ENCODE measurements around the gene RASSF7. TPM values are rescaled to one million over a fixed set of nuclear protein-coding genes. Genes with fewer than 3 reads are reported as not detected.

The RASSF7 gene
- total RNA-seq, 1 donor from 2014 or later = 19.8 TPM

- Mint-ChIP-seq H3K4me3 (no peak overlapping the region), H3K27ac (no peak overlapping the region), H3K4me1 (ENCODE audit: low read depth) (peaks cover 4% of the 10 kb centered on the region), H3K9me3 (no peaks in the 10 kb centered on the region), H3K27me3 (ENCODE audit: insufficient read depth) (no peaks in the 10 kb centered on the region), H3K36me3 (ENCODE audit: low read depth) (peaks cover 2% of the 10 kb centered on the region)
- no peak for DNase-seq (ENCODE audit: low spot score)
- intact Hi-C loops (cut with micrococcal nuclease) = no loop called here
These were observed 31.7 kb upstream of the RASSF7 start for GRCh38 chr11:528815-529727.

- intact Hi-C loops (cut with micrococcal nuclease) = no loop called here
- Mint-ChIP-seq H3K27me3 (ENCODE audit: insufficient read depth) (no peaks in the 10 kb centered on the region), H3K36me3 (ENCODE audit: low read depth) (peaks cover 2% of the 10 kb centered on the region), H3K4me3 (no peak overlapping the region), H3K27ac (no peak overlapping the region), H3K4me1 (ENCODE audit: low read depth) (peaks cover 4% of the 10 kb centered on the region), H3K9me3 (no peaks in the 10 kb centered on the region)
- no peak for DNase-seq (ENCODE audit: low spot score)
These were observed 30.9 kb upstream of the RASSF7 start for GRCh38 chr11:529728-530411.

GRCh38 chr11:530960-531831, 29.6 kb upstream of the RASSF7 start:
- Mint-ChIP-seq H3K27me3 (ENCODE audit: insufficient read depth) (no peaks in the 10 kb centered on the region), H3K27ac (no peak overlapping the region), H3K36me3 (ENCODE audit: low read depth) (peaks cover 2% of the 10 kb centered on the region), H3K4me1 (ENCODE audit: low read depth) (peaks cover 6% of the 10 kb centered on the region), H3K4me3 (peak overlapping the region; percentile 30), H3K9me3 (no peaks in the 10 kb centered on the region)
- no peak for DNase-seq (ENCODE audit: low spot score)
- intact Hi-C loops (cut with micrococcal nuclease) = no loop called here

GRCh38 chr11:531919-532526, 28.7 kb upstream of the RASSF7 start:
- Mint-ChIP-seq H3K9me3 (no peaks in the 10 kb centered on the region), H3K27me3 (ENCODE audit: insufficient read depth) (no peaks in the 10 kb centered on the region), H3K4me1 (ENCODE audit: low read depth) (peaks cover 9% of the 10 kb centered on the region), H3K36me3 (ENCODE audit: low read depth) (peaks cover 2% of the 10 kb centered on the region), H3K27ac (no peak overlapping the region), H3K4me3 (peak overlapping the region; percentile 58)
- intact Hi-C loops (cut with micrococcal nuclease) = no loop called here
- DNase-seq (ENCODE audit: low spot score) = no peak

GRCh38 chr11:532527-532985, 28.2 kb upstream of the RASSF7 start:
- H3K4me3 Mint-ChIP-seq = peak overlapping the region; percentile 5
- intact Hi-C loops (cut with micrococcal nuclease) = no loop called here
- H3K27ac Mint-ChIP-seq = no peak overlapping the region
- H3K36me3 Mint-ChIP-seq (ENCODE audit: low read depth) = peaks cover 2% of the 10 kb centered on the region
- no peak for DNase-seq (ENCODE audit: low spot score)
- H3K4me1 Mint-ChIP-seq (ENCODE audit: low read depth) = peaks cover 9% of the 10 kb centered on the region
- H3K9me3 Mint-ChIP-seq = no peaks in the 10 kb centered on the region
- H3K27me3 Mint-ChIP-seq (ENCODE audit: insufficient read depth) = no peaks in the 10 kb centered on the region

- Mint-ChIP-seq H3K27ac (no peak overlapping the region), H3K36me3 (ENCODE audit: low read depth) (peaks cover 2% of the 10 kb centered on the region), H3K27me3 (ENCODE audit: insufficient read depth) (no peaks in the 10 kb centered on the region), H3K9me3 (no peaks in the 10 kb centered on the region), H3K4me1 (ENCODE audit: low read depth) (peaks cover 9% of the 10 kb centered on the region), H3K4me3 (no peak overlapping the region)
- DNase-seq (ENCODE audit: low spot score) = no peak
- intact Hi-C loops (cut with micrococcal nuclease) = no loop called here
These were observed 27.7 kb upstream of the RASSF7 start for GRCh38 chr11:532986-533585.

- DNase-seq (ENCODE audit: low spot score) = no peak
- H3K4me3 Mint-ChIP-seq = peak overlapping the region; percentile 75
- no peaks in the 10 kb centered on the region for H3K27me3 Mint-ChIP-seq (ENCODE audit: insufficient read depth)
These were observed 27.0 kb upstream of the RASSF7 start for GRCh38 chr11:533586-534395.

GRCh38 chr11:534396-535209, 26.2 kb upstream of the RASSF7 start:
- Mint-ChIP-seq H3K4me1 (ENCODE audit: low read depth) (peaks cover 9% of the 10 kb centered on the region), H3K9me3 (no peaks in the 10 kb centered on the region), H3K27me3 (ENCODE audit: insufficient read depth) (no peaks in the 10 kb centered on the region), H3K36me3 (ENCODE audit: low read depth) (peaks cover 2% of the 10 kb centered on the region), H3K27ac (no peak overlapping the region), H3K4me3 (peak overlapping the region; percentile 75)
- no peak for DNase-seq (ENCODE audit: low spot score)
- intact Hi-C loops (cut with micrococcal nuclease) = loop anchor here (1.0 to 5.0 kb wide), 4 partner anchors 16 to 326 kb away; no protein-coding TSS in a partner anchor

More at GRCh38 chr11:533586-534395, 27.0 kb upstream of the RASSF7 start:
- peaks cover 2% of the 10 kb centered on the region for H3K36me3 Mint-ChIP-seq (ENCODE audit: low read depth)
- peaks cover 9% of the 10 kb centered on the region for H3K4me1 Mint-ChIP-seq (ENCODE audit: low read depth)
- H3K27ac Mint-ChIP-seq = no peak overlapping the region
- no peaks in the 10 kb centered on the region for H3K9me3 Mint-ChIP-seq
- intact Hi-C loops (cut with micrococcal nuclease) = loop anchor here (1.0 kb wide), 1 partner anchor 15 kb away; no protein-coding TSS in a partner anchor

GRCh38 chr11:535210-535518, 25.6 kb upstream of the RASSF7 start:
- Mint-ChIP-seq H3K4me3 (no peak overlapping the region), H3K4me1 (ENCODE audit: low read depth) (peaks cover 9% of the 10 kb centered on the region), H3K36me3 (ENCODE audit: low read depth) (peaks cover 2% of the 10 kb centered on the region), H3K27ac (no peak overlapping the region), H3K9me3 (no peaks in the 10 kb centered on the region), H3K27me3 (ENCODE audit: insufficient read depth) (no peaks in the 10 kb centered on the region)
- intact Hi-C loops (cut with micrococcal nuclease) = loop anchor here (1.0 to 5.0 kb wide), 3 partner anchors 187 to 327 kb away; no protein-coding TSS in a partner anchor
- no peak for DNase-seq (ENCODE audit: low spot score)

- DNase-seq (ENCODE audit: low spot score) = peak; percentile 97
- peak within 1 kb of the TSS; percentile 89 for H3K27ac Mint-ChIP-seq
- H3K36me3 Mint-ChIP-seq (ENCODE audit: low read depth) = peaks cover 2% of the 10 kb centered on the region
- peaks cover 9% of the 10 kb centered on the region for H3K4me1 Mint-ChIP-seq (ENCODE audit: low read depth)
- intact Hi-C loops (cut with micrococcal nuclease) = loop anchor here (1.0 to 5.0 kb wide), 4 partner anchors 33 to 327 kb away; no protein-coding TSS in a partner anchor
- H3K9me3 Mint-ChIP-seq = no peaks in the 10 kb centered on the region
- peak within 1 kb of the TSS; percentile 87 for H3K4me3 Mint-ChIP-seq
- H3K27me3 Mint-ChIP-seq (ENCODE audit: insufficient read depth) = no peaks in the 10 kb centered on the region
These were observed 25.0 kb upstream of the RASSF7 start, which contains the start of gene HRAS for GRCh38 chr11:535519-536454. Gene HRAS (minus strand): TSS chr11:535576.
